Measurements from ENCODE around the gene ORC3.

DNA sequence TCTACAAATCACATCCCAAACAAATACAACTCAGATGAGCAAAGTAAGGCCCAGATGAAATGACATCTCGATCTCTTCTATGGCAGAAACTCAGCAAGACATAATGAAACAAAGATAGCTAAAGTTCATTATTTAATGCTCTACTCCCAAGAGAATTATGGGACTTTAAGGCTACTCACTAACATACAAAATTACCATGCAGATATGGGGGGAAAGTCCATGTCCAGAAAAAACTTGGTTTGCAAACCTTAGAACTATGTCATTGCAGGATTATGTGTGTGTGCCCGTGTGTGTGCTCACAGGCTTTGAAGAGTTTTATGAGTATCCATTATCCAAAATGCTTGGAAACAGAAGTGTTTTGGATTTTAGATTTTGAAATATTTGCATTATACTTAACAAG lies 78.1 kb downstream of the ORC3 start:
- TF ChIP-seq, protein P1, sequence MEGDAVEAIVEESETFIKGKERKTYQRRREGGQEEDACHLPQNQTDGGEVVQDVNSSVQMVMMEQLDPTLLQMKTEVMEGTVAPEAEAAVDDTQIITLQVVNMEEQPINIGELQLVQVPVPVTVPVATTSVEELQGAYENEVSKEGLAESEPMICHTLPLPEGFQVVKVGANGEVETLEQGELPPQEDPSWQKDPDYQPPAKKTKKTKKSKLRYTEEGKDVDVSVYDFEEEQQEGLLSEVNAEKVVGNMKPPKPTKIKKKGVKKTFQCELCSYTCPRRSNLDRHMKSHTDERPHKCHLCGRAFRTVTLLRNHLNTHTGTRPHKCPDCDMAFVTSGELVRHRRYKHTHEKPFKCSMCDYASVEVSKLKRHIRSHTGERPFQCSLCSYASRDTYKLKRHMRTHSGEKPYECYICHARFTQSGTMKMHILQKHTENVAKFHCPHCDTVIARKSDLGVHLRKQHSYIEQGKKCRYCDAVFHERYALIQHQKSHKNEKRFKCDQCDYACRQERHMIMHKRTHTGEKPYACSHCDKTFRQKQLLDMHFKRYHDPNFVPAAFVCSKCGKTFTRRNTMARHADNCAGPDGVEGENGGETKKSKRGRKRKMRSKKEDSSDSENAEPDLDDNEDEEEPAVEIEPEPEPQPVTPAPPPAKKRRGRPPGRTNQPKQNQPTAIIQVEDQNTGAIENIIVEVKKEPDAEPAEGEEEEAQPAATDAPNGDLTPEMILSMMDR (IDR thresholded peaks at IDR 0.05), result no peak
- TF ChIP-seq ZFX (IDR thresholded peaks at IDR 0.05; ENCODE audit: borderline replicate concordance), result no peak

Measured in 22Rv1 (cell line).